Osteoblast (primary cell): Measurements from ENCODE around the gene FOXQ1. TPM values are rescaled to one million over a fixed set of nuclear protein-coding genes. Genes with fewer than 3 reads are reported as not detected.

Experiments
- DNase-seq: peaks from one replicate; pipeline ENCODE4 v3.0.0; 2011; ENCODE audit warnings: low spot score, mixed read lengths; ENCODE audit not compliant: insufficient read length; ENCODE audit errors: missing footprints
- H2AFZ ChIP-seq: 2 replicates; pipeline ENCODE4 v1.6.0; 2011; ENCODE audit warnings: mild to moderate bottlenecking, low read length
- H3K27ac ChIP-seq: 2 replicates; pipeline ENCODE4 v1.5.1; 2011; ENCODE audit warnings: mild to moderate bottlenecking, low read depth, low read length, moderate library complexity
- H3K27me3 ChIP-seq: 2 replicates; pipeline ENCODE4 v1.6.0; 2012; ENCODE audit warnings: mild to moderate bottlenecking, control low read depth, inconsistent platforms, low read length, moderate library complexity; ENCODE audit not compliant: insufficient read depth
- H3K36me3 ChIP-seq: 2 replicates; pipeline ENCODE4 v1.5.1; 2011; ENCODE audit warnings: mild to moderate bottlenecking, low read length, control low read depth, moderate library complexity; ENCODE audit not compliant: insufficient read depth
- H3K4me1 ChIP-seq: 2 replicates; pipeline ENCODE4 v1.5.1; 2011; ENCODE audit warnings: mild to moderate bottlenecking, low read length, control low read depth, moderate library complexity; ENCODE audit not compliant: insufficient read depth
- H3K4me2 ChIP-seq: 2 replicates; pipeline ENCODE4 v1.6.0; 2011; ENCODE audit warnings: mild to moderate bottlenecking, low read length; ENCODE audit not compliant: insufficient read depth
- H3K4me3 ChIP-seq: fragments of 200-600 bp; sonication (generic); 3 replicates; pipeline ENCODE4 v1.5.1; 2012; ENCODE audit warnings: mild to moderate bottlenecking, low read length, inconsistent platforms; ENCODE audit not compliant: insufficient read depth
- H3K79me2 ChIP-seq: 2 replicates; pipeline ENCODE4 v1.6.0; 2012; ENCODE audit warnings: mild to moderate bottlenecking, low read length, control low read depth, inconsistent platforms; ENCODE audit not compliant: insufficient read depth
- H3K9me3 ChIP-seq: 2 replicates; pipeline ENCODE4 v1.5.1; 2011; ENCODE audit warnings: low read depth, low read length, control low read depth
- H4K20me1 ChIP-seq: 2 replicates; pipeline ENCODE4 v1.6.0; 2012; ENCODE audit warnings: mild to moderate bottlenecking, low read length, control low read depth; ENCODE audit not compliant: insufficient read depth
- total RNA-seq: library from RNA; depleted of rRNA; stranded (reverse); fragments of >200 nt; gene quantifications from 2 replicates; pipeline ENCODE4 v1.2.3, GENCODE V29; 2012
- TF ChIP-seq, protein P1 (sequence below): IDR thresholded peaks from 2 replicates; pipeline ENCODE4 v1.5.1; 2011; ENCODE audit warnings: mild to moderate bottlenecking, low read depth, low read length, moderate library complexity; ENCODE audit errors: extremely low read depth

FOXQ1 gene
- total RNA-seq, 1 donor: 2.5 TPM

DNA sequence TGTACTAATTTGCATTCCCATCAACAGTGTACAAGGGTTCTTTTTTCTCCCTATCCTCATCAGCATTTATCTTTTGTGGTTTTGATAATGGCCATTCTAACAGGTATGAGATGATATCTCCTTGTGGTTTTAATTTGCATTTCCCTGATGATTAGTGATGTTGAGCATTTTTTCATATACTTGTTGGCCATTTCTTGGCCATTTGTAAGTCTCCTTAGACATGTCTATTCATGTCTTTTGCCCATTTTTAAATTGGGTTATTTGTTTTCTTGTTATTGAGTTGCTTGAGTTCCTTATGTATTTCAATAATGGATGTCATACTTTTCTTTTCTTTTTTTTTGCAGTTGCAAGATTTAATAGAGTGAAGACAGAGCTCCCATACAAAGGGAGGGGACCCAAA lies 17.8 kb downstream of the FOXQ1 start:
- TF ChIP-seq, protein P1, sequence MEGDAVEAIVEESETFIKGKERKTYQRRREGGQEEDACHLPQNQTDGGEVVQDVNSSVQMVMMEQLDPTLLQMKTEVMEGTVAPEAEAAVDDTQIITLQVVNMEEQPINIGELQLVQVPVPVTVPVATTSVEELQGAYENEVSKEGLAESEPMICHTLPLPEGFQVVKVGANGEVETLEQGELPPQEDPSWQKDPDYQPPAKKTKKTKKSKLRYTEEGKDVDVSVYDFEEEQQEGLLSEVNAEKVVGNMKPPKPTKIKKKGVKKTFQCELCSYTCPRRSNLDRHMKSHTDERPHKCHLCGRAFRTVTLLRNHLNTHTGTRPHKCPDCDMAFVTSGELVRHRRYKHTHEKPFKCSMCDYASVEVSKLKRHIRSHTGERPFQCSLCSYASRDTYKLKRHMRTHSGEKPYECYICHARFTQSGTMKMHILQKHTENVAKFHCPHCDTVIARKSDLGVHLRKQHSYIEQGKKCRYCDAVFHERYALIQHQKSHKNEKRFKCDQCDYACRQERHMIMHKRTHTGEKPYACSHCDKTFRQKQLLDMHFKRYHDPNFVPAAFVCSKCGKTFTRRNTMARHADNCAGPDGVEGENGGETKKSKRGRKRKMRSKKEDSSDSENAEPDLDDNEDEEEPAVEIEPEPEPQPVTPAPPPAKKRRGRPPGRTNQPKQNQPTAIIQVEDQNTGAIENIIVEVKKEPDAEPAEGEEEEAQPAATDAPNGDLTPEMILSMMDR: no peak
- Histone ChIP-seq H4K20me1 (no peaks in the 10 kb centered on the region), H3K4me3 (no peak overlapping the region), H3K4me1 (peaks cover 14% of the 10 kb centered on the region), H3K36me3 (no peaks in the 10 kb centered on the region), H3K79me2 (no peaks in the 10 kb centered on the region), H3K9me3 (no peaks in the 10 kb centered on the region), H3K27ac (no peak overlapping the region), H3K4me2 (no peak overlapping the region), H3K27me3 (peaks cover 3% of the 10 kb centered on the region), H2AFZ (no peak overlapping the region)
- no peak for DNase-seq

DNA sequence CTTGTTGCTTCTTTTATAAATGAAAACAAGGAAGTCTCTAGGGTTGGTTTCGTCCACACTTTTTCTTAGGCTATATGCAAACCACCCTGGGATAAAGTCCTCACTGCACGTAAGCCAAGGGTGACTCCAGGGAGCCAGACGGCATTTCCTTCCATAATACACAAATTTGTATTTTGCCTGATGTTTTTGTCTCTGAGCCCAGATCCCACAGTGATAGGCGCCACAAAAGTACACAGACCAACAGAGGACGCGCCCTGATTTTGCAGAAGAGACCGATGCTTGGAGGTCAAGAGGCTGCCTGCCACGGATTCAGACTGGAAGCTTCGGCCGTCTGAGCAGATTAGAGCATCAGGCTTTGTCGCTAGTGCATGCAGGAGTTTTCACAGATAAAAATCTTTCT lies 22.8 kb downstream of the FOXQ1 start:
- DNase-seq: no peak
- Histone ChIP-seq H3K27ac (no peak overlapping the region), H3K4me2 (no peak overlapping the region), H3K36me3 (no peaks in the 10 kb centered on the region), H3K27me3 (no peaks in the 10 kb centered on the region), H3K79me2 (no peaks in the 10 kb centered on the region), H3K4me3 (no peak overlapping the region), H4K20me1 (no peaks in the 10 kb centered on the region), H3K4me1 (peaks cover 9% of the 10 kb centered on the region), H2AFZ (no peak overlapping the region), H3K9me3 (no peaks in the 10 kb centered on the region)
- TF ChIP-seq, protein P1: no peak

DNA sequence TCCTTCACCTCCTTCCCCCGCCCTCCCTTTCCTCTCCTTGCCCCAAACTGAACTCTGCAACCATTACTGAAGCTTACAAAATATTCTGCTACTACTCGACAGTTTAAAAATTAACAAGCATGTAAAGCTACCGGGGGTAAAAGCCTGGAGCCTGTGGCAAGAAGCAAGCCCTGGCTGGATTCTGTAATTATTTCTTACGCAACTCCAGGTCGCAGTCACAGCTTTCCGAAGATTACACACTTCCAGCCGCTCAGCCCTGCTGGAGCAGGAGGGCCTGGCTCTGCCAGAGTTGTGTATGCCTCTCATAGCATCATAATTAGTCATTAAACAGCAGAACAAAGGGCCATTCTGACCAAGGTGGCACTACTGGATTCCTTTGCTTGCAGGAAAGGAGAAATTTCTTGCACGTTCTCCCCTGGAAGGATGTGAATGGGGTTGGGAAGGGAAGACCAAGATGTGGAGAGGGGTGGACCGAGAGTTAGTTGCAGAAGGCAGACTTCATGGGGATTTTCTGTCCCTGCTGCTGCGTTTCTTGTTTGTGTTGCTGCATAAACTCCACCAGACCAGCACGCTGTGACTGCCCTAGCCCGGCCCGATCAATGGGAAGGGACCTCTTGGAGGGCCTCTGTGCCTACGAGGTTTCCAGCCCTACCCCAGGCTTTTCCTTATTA lies 23.6 kb downstream of the FOXQ1 start:
- Histone ChIP-seq H3K27me3 (no peaks in the 10 kb centered on the region), H3K36me3 (no peaks in the 10 kb centered on the region), H3K27ac (no peak overlapping the region), H3K4me1 (peaks cover 9% of the 10 kb centered on the region), H2AFZ (no peak overlapping the region), H3K79me2 (no peaks in the 10 kb centered on the region), H4K20me1 (no peaks in the 10 kb centered on the region), H3K9me3 (no peaks in the 10 kb centered on the region), H3K4me3 (no peak overlapping the region), H3K4me2 (no peak overlapping the region)
- TF ChIP-seq, protein P1: no peak
- no peak for DNase-seq

DNA sequence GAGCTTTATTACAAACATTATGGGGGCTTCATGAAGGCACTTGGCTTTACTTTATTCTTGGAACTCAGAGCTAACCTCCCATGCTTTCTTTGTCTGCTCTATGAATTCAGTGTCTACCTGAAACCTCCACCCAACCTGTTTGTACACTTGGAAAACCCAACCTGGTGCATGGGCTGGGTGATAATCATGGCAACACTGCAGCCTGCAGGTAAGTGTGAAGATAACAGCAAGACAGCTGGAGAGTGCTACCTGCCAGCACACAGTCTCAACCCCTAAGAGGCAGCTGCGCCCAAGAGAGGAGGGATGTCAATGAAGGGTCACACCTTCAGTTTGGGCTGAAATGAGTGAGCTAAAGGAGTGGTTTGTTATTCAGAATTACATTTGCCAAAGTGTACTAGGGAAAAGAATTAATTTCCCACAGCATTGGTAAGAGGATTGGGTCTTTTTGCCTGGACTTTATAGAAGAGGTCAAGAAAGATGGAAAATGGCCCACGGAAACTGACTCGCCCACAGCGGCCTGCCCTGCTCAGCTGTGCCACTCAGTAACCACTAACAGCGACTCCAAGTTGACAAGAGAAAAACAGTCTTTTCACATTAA lies 24.4 kb downstream of the FOXQ1 start:
- Histone ChIP-seq H2AFZ (no peak overlapping the region), H3K27ac (no peak overlapping the region), H3K36me3 (no peaks in the 10 kb centered on the region), H3K9me3 (no peaks in the 10 kb centered on the region), H3K79me2 (no peaks in the 10 kb centered on the region), H3K4me1 (peaks cover 9% of the 10 kb centered on the region), H4K20me1 (no peaks in the 10 kb centered on the region), H3K4me2 (no peak overlapping the region), H3K4me3 (no peak overlapping the region), H3K27me3 (peaks cover under 1% of the 10 kb centered on the region)
- DNase-seq: no peak
- TF ChIP-seq, protein P1: peak; percentile 8
